Measurements from ENCODE around the gene PITPNM3.

PITPNM3 gene

DNA sequence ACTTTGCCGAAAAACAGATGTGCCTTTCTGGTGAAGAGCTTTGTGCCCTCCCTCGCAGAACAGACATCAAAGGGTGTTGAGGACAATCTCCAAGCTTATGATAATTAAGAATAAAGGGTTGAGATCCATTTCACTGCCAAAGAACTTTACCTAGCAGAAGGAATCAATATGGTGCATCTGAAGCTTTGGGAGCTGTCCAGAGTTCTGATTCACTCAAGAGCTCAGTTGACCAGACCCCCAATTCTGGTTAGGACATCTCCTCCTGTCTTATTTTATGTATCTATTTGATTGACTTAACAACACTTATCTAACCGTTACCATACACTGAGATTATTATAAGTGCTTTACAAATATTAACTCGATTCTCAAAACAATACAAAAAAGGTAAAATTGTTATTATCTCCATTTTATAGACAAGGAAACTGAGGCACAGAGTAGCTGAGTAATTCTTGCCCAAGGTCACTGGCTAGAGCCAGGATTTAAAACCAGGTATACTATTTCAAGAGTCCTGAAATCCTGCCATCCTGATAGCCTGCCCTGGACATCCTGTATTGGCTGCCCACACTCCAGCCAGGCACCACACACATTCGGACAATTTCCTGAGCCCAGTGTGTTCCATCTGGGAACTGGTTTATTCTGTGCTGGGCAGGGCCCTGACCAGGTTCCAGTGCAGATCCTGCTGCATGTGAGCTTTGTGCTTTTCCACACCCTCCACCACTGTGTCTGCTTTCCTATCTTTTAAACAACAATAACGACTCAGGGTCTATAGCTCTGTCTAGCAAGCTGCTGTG lies 29.8 kb downstream of the PITPNM3 start:
- DNase-seq (ENCODE audit: low read depth, low spot score): no peak

- no peak for DNase-seq (ENCODE audit: low read depth, low spot score)
These were observed 30.6 kb downstream of the PITPNM3 start for GRCh38 chr17:6525731-6526130.

- no peak for DNase-seq (ENCODE audit: low read depth, low spot score)
These were observed 31.2 kb downstream of the PITPNM3 start for GRCh38 chr17:6525141-6525540.

DNA sequence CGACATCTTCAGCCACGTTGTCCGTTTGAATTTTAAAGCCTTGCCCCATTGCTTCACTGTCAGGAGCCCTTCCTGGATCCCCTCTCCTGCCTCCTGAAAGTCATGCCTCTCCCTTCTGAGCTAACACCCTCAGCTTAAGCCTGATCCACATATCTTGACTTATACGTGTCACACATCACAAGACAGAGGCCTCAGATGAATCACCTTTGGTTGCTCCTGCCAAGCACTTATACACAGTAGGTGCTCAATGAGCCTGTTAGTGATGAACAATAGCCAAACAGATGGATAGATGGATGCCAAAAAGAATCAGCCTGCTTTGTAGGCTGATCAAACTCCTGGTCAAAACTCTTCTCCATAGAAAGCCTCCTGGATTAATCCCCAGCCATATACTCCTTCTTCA lies 31.8 kb downstream of the PITPNM3 start:
- DNase-seq (ENCODE audit: low read depth, low spot score): no peak

DNA sequence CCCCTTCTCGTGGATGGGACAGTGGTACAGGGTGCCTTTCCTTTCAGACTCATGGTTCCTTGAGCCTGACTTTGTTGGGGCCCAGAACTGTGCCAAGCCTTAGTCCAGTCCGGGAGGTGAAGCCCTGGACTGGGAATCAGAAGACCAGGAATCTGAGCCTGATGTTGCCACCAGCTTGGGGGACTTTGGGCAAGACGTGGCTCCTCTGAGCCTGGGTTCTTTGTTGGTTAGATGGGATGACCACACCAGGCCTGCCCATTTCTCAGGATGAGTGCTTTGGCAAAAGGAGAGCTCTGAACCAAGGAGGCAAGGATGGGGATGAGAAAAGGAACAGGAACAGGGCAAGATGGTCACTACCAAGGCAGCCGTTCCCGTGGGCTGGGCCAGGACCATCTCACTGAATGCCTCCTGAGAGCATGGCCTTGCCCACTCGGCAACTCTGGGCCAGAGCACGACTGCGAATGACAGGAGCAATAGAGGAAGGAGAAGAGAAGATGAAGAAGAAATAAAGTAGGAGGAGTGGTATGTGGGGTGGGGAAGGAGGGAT lies 32.5 kb downstream of the PITPNM3 start:
- DNase-seq (ENCODE audit: low read depth, low spot score): no peak

GRCh38 chr17:6523330-6523729 lies 33.0 kb downstream of the PITPNM3 start:
- peak; percentile 53 for DNase-seq (ENCODE audit: low read depth, low spot score)

- no peak for DNase-seq (ENCODE audit: low read depth, low spot score)
These were observed 34.8 kb downstream of the PITPNM3 start for GRCh38 chr17:6521586-6521985.

DNA sequence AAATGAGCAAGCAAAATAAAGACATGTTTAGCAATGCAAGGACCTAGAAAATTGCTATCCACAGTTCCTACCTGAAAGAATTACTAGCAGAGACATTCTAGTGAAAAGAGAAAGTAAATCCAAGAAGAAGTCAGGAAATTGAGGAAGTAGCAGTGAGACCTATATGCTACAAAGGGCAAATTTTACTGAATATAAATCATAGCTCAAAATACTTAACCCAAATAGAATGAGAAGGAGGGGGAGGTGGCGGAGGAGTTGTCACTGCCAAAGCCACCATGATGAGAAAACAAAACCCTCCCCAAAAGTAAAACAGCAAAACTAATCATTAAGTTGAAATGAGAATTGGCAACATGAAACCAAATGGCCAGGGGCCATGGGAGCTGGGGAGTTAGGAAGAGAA lies 39.3 kb downstream of the PITPNM3 start:
- no peak for DNase-seq (ENCODE audit: low read depth, low spot score)

DNA sequence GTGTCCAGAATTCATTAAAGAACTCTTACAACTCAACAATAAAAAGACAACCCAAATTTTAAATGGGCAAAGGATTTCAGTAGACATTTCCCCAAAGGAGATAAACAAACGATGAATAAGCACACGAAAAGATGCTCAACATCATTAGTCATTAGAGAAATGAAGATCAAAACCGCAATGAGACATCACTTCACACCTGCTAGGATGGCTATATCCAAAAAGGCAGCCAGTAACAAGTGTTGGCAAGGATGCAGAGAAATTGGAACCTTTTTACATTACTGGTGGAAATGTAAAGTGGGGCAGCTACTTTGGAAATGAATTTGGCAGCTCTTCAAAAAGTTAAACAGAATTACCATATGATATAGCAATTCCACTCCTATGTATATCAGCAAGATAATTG lies 42.0 kb downstream of the PITPNM3 start:
- no peak for DNase-seq (ENCODE audit: low read depth, low spot score)

DNA sequence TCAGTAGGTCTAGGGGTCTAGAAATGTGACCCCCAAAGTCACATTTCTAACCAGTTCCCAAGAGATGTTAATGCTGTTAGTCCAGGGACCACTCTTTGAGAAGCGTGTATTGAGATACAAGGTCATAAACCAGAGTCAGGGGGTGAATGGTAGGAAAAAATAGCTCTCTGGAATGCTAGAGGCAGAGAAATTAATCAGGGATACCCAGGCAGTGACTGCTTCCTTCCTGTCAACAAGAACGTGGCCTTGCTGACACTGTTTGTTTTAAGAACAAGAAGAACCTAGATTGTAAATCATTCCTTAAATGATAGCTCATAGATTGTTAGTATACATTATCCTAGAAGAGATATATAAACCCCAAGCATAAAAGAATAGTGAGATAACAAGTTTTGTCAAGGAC lies 43.8 kb downstream of the PITPNM3 start:
- no peak for DNase-seq (ENCODE audit: low read depth, low spot score)

DNA sequence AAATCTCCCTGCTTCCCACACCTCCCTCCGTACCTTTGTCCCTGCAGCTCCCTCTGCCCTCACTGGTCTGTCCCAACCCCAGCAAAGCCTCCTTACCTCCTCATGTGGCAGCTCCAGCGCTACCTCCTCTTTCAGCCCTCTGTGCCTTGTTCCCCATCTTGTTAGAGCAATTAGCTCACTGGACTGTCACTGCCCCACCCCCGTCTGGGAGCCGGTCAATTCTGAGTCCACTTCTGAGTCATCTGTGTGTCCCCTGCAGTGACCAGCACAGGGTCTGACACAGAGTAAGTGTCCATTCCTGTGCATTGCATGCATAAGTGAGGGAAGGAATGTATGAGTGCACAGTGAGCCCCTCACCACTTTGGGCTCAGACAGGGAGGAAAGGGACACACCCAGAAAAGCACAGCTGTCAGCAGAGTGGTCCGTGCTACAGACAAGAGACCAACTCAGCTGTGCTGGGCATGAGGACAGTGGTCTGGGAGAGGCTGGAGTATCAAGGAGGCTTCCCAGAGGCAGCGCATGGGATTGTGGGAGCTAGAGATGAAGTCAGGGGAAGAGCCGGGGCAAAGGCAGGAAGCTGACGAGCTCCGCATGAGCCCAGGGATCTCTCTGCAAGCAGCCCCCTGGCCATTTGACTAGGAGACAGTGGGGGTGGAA lies 45.9 kb downstream of the PITPNM3 start:
- DNase-seq (ENCODE audit: low read depth, low spot score): no peak

GRCh38 chr17:6509921-6510320 lies 46.4 kb downstream of the PITPNM3 start:
- no peak for DNase-seq (ENCODE audit: low read depth, low spot score)

DNA sequence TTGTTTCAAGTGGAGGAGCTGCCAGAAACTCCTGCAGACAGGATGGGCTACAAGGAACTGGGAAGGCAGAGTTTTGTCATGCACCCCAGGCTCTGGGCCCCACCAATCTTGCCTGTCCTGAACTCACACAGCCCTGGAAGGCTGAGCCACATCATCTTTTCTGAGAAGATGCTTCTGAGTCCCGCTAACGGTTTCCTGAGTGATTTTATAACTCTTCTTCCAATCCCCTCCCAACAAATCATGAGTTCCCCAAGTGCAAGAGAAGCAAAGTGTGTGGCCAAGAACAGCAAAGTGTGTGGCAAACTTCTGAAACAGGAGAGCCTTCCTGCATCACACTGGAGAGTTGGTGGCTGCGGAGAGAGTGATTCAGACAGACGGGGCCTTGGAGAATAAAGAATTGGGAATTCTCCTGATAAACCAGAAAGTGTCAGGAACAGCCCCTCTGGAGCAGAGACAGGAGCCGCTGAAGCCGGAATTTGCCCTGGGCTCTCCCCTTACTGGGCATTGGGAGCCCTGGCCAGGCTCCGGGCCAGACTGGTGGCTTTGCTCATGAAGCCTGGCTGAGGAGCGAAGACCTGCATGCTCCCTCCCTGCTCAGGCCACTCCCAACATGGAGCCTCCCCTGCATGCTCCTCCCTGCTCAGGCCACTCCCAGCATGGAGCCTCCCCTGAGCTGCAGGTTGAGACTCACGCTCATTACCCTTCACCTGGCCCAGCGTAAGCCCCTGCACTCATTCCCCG lies 47.2 kb downstream of the PITPNM3 start:
- peak; percentile 31 for DNase-seq (ENCODE audit: low read depth, low spot score)

GRCh38 chr17:6508519-6509030 lies 47.8 kb downstream of the PITPNM3 start:
- DNase-seq (ENCODE audit: low read depth, low spot score): no peak

- DNase-seq (ENCODE audit: low read depth, low spot score): no peak
These were observed 48.3 kb downstream of the PITPNM3 start for GRCh38 chr17:6508016-6508415.

DNA sequence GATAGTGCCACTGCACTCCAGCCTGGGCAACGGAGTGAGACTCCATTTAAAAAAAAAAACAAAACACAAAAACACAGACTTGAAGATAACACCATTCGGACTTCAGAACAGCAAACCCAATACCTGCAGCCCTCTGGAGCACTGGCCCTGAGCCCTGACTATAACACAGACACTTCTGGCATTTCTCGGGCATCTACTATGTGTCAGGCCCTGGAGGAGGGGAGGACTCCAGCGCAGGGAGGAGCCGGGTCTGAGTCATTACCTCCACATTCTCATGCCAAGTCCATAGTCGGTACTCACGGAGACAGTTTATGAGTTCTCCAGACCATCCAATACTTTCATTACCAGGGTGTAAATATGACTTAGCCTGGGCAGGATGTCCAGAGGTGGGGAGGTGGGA lies 48.8 kb downstream of the PITPNM3 start:
- DNase-seq (ENCODE audit: low read depth, low spot score): no peak

DNA sequence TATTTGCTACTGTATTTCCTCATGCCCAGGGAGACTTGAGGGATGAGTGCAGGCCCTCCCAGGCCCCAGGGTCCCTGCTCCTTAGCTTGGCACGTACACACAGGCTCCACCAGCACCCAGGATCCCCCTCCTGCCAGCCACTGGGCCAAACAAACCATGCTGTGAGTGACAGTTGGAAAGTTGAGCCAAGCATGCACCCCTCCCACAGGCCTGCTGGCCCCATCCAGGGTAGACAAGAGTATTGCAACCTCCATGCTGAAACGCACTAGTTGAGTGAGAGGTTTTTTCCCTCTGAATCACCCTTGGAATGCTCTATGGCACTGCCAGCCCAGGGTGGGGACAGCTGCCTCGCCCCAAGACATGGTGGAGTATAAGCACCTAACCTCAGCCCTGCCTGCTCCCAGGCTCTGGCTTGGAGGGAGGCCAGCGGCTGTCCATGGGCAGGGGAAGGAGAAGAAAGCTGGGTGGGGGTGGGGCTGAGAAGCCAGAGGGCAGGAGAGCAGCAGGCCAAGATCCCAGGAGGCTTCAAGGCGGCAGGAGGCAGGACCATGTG lies 49.6 kb downstream of the PITPNM3 start:
- no peak for DNase-seq (ENCODE audit: low read depth, low spot score)

- DNase-seq (ENCODE audit: low read depth, low spot score): no peak
These were observed 50.8 kb downstream of the PITPNM3 start for GRCh38 chr17:6505425-6506142.

- no peak for DNase-seq (ENCODE audit: low read depth, low spot score)
These were observed 52.6 kb downstream of the PITPNM3 start for GRCh38 chr17:6503641-6504195.

GRCh38 chr17:6502871-6503509 lies 53.4 kb downstream of the PITPNM3 start:
- DNase-seq (ENCODE audit: low read depth, low spot score): no peak
